Pancreas (tissue), 10 donors: ENCODE measurements around the gene RND3. TPM values are rescaled to one million over a fixed set of nuclear protein-coding genes. Genes with fewer than 3 reads are reported as not detected.

Experiments used
- ATAC-seq, 4 donors: fragments of 200-7000 bp; cut with Tn5 transposase; one replicate each; pipeline versions ENCODE4 v1.8.0 to v1.9.1; 2020; ENCODE audit warnings: mild to moderate bottlenecking in 4 of 4, moderate library complexity in 4 of 4
- DNase-seq, 6 donors: peaks; one replicate each; pipeline ENCODE4 v3.0.0-alpha.2; 2020
- FAIRE-seq: peaks from 2 replicates; lab custom pipeline; 2012; peaks lifted over from hg19 to GRCh38; lab: Jason Lieb, UNC
- H3K27ac ChIP-seq, 4 donors: fragments of 200-600 bp; sonication (generic); 1 replicate in 3 of 4; 2 replicates in 1 of 4; pipeline versions ENCODE4 v1.5.0 to v1.8.0; 2020
- H3K27me3 ChIP-seq, 4 donors: fragments of 200-600 bp; one replicate each; pipeline ENCODE4 v1.8.0; 2021
- H3K36me3 ChIP-seq, 3 donors: fragments of 200-600 bp; sonication (generic) in 1 of 3; one replicate each; pipeline versions ENCODE4 v1.5.0 to v1.8.0; 2020 to 2021
- H3K4me1 ChIP-seq, 3 donors: fragments of 200-600 bp; one replicate each; pipeline ENCODE4 v1.8.0; 2021
- H3K4me3 ChIP-seq, 4 donors: fragments of 200-600 bp; sonication (generic) in 2 of 4; one replicate each; pipeline versions ENCODE4 v1.5.0 to v1.8.0; 2020 to 2021
- H3K9me3 ChIP-seq, 4 donors: fragments of 200-600 bp; one replicate each; pipeline ENCODE4 v1.8.0; 2021
- CTCF ChIP-seq, 4 donors: fragments of 200-600 bp; sonication (generic) in 3 of 4; IDR thresholded peaks; one replicate each; pipeline versions ENCODE4 v1.5.0 to v1.8.0; 2021; ENCODE audit warnings: antibody characterized with exemption in 4 of 4
- WGBS, 2 donors: extraction: QIAGEN DNeasy Blood & Tissue Kit; methylation state at CpG; one replicate each; pipeline ENCODE4 v1.1.7; 2013; 5-methylcytosine and 5-hydroxymethylcytosine counted together
- intact Hi-C, 3 donors: fragments of 100-400 bp; cut with DNase I; formaldehyde crosslinking; loops; one replicate each; pipeline versions ENCODE4 v1.11.1 to v1.14.2; 2022
- polyA plus RNA-seq, 2 donors: library from polyadenylated mRNA; stranded (reverse); fragments of 200-250 nt; gene quantifications; one replicate each; pipeline ENCODE4 v1.2.3, GENCODE V29; 2013
- total RNA-seq, 6 donors: library from RNA; stranded (reverse); fragmentation: NEBNext Ultra II Directional in 4 of 6; extraction: Animal tissue kit (Norgen Biotek cat#: 25700) in 4 of 6; gene quantifications; one replicate each; pipeline versions ENCODE4 v1.2.1 to v1.2.4, GENCODE V29; 2021 to 2023
- donor health status: healthy with polysubstance abuse.
- donor health status: DM: no; HTN: no; CAD: no; lungs with moderate emphysema.
- donor health status: DM: no; HTN: no; CAD: no.
- donor health status: control.
- donor health status: control.
- donor health status: Bipolar disorder and iron deficiency.
- donor health status: DM: yes; HTN: yes; CAD: no.
- donor health status: DM: no; HTN: no; CAD: no.
- donor health status: DM: no; HTN: no; CAD: no.
- donor health status: DM: yes; HTN: yes; CAD: no.

RND3 gene
- total and polyA plus RNA-seq, 8 donors = 3.9 to 9.8 (median 4.7) TPM

- Histone ChIP-seq H3K9me3 (no peaks in the 10 kb centered on the region), H3K4me3 (no peak overlapping the region), H3K4me1 (no peaks in the 10 kb centered on the region), H3K36me3 (no peaks in the 10 kb centered on the region), H3K27ac (no peak overlapping the region), H3K27me3 (no peaks in the 10 kb centered on the region)
- no peak for FAIRE-seq
- DNase-seq = no peak
- no peak for ATAC-seq
- 77 to 84% methylated on average over 4 of the region's 4 CpGs for WGBS, 2 donors
- no peak for TF ChIP-seq CTCF (IDR thresholded peaks at IDR 0.05)
- intact Hi-C loops = no loop called here
These were observed 34.8 kb upstream of the RND3 start for GRCh38 chr2:150522269-150522668.

DNA sequence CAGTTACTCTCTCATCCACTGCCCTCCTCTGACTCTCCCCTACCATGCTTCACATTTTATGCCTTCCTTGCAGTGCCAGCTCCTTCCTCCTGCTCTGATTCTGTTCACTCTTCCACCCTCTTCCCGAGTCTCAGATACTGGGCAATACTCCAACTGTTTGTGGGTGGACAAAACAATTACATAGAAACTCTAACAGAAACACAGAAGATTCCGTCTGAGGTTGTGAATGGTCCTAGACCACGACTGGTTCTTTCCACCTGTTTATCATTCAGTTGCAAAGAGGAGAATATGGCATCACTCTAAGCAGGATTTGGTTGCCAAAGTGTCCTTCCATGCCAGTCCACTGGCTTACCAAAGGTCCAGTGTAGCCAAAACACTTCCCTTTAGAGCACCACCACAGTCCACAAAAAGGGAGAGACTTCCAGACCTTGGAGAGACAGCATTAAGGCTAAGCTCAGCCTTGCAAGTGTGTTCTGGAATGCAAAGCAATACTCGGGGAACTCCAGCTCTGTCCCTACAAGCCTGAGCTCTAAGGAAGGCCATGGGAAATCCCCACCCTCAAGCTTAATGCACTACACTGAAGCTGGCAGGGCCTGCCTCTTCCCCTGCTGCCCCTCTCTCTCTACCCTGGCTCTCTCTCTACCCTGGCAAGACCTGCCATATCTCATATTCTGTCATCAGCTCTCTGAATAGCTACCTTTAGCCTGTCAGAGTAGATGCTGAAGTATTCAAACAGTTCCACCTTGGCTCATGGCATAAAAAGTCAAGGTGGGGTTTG is 33.6 kb upstream of the RND3 start:
- DNase-seq (peak in 1 of 6 donors; percentile 27), ATAC-seq (peak in 3 of 4 donors; percentile 26 to 87 (median 58)), FAIRE-seq (no peak)
- Histone ChIP-seq H3K27me3 (no peaks in the 10 kb centered on the region), H3K9me3 (no peaks in the 10 kb centered on the region), H3K4me3 (no peak overlapping the region), H3K36me3 (no peaks in the 10 kb centered on the region), H3K4me1 (no peaks in the 10 kb centered on the region), H3K27ac (no peak overlapping the region)
- intact Hi-C loops = no loop called here
- TF ChIP-seq CTCF (IDR thresholded peaks at IDR 0.05) = no peak
- 35 to 53% methylated on average over 4 of the region's 4 CpGs for WGBS, 2 donors

GRCh38 chr2:150520033-150520432 is 32.6 kb upstream of the RND3 start:
- ATAC-seq (no peak), FAIRE-seq (no peak), DNase-seq (no peak)
- TF ChIP-seq CTCF (IDR thresholded peaks at IDR 0.05) = no peak
- Histone ChIP-seq H3K27ac (no peak overlapping the region), H3K4me3 (no peak overlapping the region), H3K4me1 (no peaks in the 10 kb centered on the region), H3K36me3 (no peaks in the 10 kb centered on the region), H3K9me3 (no peaks in the 10 kb centered on the region), H3K27me3 (no peaks in the 10 kb centered on the region)
- WGBS, 2 donors = 51 to 66% methylated on average over 4 of the region's 4 CpGs
- intact Hi-C loops = no loop called here

- FAIRE-seq (no peak), ATAC-seq (no peak), DNase-seq (no peak)
- H3K4me1 ChIP-seq = no peaks in the 10 kb centered on the region
- no peak for TF ChIP-seq CTCF (IDR thresholded peaks at IDR 0.05)
- intact Hi-C loops = no loop called here
- H3K36me3 ChIP-seq = no peaks in the 10 kb centered on the region
- H3K4me3 ChIP-seq = no peak overlapping the region
- H3K27ac ChIP-seq = no peak overlapping the region
- no peaks in the 10 kb centered on the region for H3K9me3 ChIP-seq
- 71 to 73% methylated on average over 5 of the region's 5 CpGs for WGBS, 2 donors
- no peaks in the 10 kb centered on the region for H3K27me3 ChIP-seq
These were observed 30.6 kb upstream of the RND3 start for GRCh38 chr2:150517951-150518680.

DNA sequence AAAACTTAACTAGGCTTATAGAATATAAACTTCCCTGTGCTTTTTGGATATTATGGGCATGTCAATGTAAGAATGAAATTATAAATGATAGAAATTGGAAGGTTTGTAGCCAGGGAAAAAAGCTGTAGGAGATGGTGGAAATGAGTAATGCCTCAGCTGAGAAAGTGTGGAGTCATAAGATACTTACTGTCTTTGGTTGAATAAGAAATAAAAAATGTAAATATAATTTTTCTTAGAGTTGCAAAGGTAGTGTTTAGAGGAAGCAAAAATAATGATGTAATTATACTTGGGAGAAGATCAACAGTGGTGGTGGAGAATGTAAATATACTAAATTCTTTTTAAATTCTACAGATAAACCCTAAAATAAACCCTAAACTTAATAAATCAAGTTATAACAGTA is 26.2 kb upstream of the RND3 start:
- no peaks in the 10 kb centered on the region for H3K36me3 ChIP-seq
- intact Hi-C loops = no loop called here
- FAIRE-seq (no peak), ATAC-seq (no peak), DNase-seq (no peak)
- H3K4me1 ChIP-seq = no peaks in the 10 kb centered on the region
- H3K4me3 ChIP-seq = no peak overlapping the region
- no peak overlapping the region for H3K27ac ChIP-seq
- no peaks in the 10 kb centered on the region for H3K27me3 ChIP-seq
- TF ChIP-seq CTCF (IDR thresholded peaks at IDR 0.05) = no peak
- H3K9me3 ChIP-seq = no peaks in the 10 kb centered on the region
